Muscle layer of duodenum (tissue), 2 donors: ENCODE results near the gene CIB1.

Experiments used
- H3K27ac ChIP-seq: one replicate; pipeline ENCODE4 v1.7.0; 2013; ENCODE audit warnings: mild to moderate bottlenecking, low read length
- H3K27me3 ChIP-seq: one replicate; pipeline ENCODE4 v1.7.0; 2013; ENCODE audit warnings: low read depth, mild to moderate bottlenecking, control low read depth, low read length
- H3K36me3 ChIP-seq, 2 donors: one replicate each; pipeline ENCODE4 v1.7.0; 2013; ENCODE audit warnings: low read length in 2 of 2, control low read depth in 1 of 2, mild to moderate bottlenecking in 1 of 2; ENCODE audit not compliant: insufficient read depth in 2 of 2, control insufficient read depth in 1 of 2
- H3K4me1 ChIP-seq, 2 donors: one replicate each; pipeline ENCODE4 v1.7.0; 2013; ENCODE audit warnings: low read length in 2 of 2, mild to moderate bottlenecking in 2 of 2, control low read depth in 1 of 2, moderate library complexity in 1 of 2; ENCODE audit not compliant: insufficient read depth in 2 of 2, control insufficient read depth in 1 of 2
- H3K4me3 ChIP-seq, 2 donors: one replicate each; pipeline ENCODE4 v1.7.0; 2013; ENCODE audit warnings: low read length in 2 of 2, low read depth in 1 of 2, mild to moderate bottlenecking in 1 of 2
- H3K9me3 ChIP-seq, 2 donors: one replicate each; pipeline ENCODE4 v1.7.0; 2013; ENCODE audit warnings: low read length in 2 of 2, control low read depth in 1 of 2, mild to moderate bottlenecking in 1 of 2; ENCODE audit not compliant: control insufficient read depth in 1 of 2
- donor health status: healthy.

The CIB1 gene

GRCh38 chr15:90202929-90203328 lies 30.8 kb downstream of the CIB1 start:
- Histone ChIP-seq H3K27me3 (no peaks in the 10 kb centered on the region), H3K4me3 (peak overlapping the region; percentile 74 to 94), H3K4me1 (peaks cover 13 to 48% of the 10 kb centered on the region in 2 donors), H3K36me3 (peaks cover 0 to 24% of the 10 kb centered on the region in 2 donors), H3K9me3 (no peaks in the 10 kb centered on the region), H3K27ac (peak overlapping the region; percentile 43)

GRCh38 chr15:90201944-90202375 lies 31.8 kb downstream of the CIB1 start:
- Histone ChIP-seq H3K36me3 (peaks cover 0 to 18% of the 10 kb centered on the region in 2 donors), H3K4me3 (peak overlapping the region; percentile 74 to 94), H3K9me3 (no peaks in the 10 kb centered on the region), H3K4me1 (peaks cover 13 to 48% of the 10 kb centered on the region in 2 donors), H3K27me3 (no peaks in the 10 kb centered on the region), H3K27ac (peak overlapping the region; percentile 8)

GRCh38 chr15:90201130-90201943 lies 32.4 kb downstream of the CIB1 start, which contains the start of gene SEMA4B:
Gene SEMA4B, plus strand, starts transcription at chr15:90201330. Its CDS starts 249 bp downstream, at chr15:90201579.
- Histone ChIP-seq H3K36me3 (peaks cover 0 to 14% of the 10 kb centered on the region in 2 donors), H3K4me3 (peak within 1 kb of the TSS; percentile 74 to 94), H3K4me1 (peaks cover 13 to 45% of the 10 kb centered on the region in 2 donors), H3K9me3 (no peaks in the 10 kb centered on the region), H3K27me3 (no peaks in the 10 kb centered on the region), H3K27ac (peak within 1 kb of the TSS; percentile 16)

GRCh38 chr15:90200534-90201129 lies 33.1 kb downstream of the CIB1 start:
- H3K36me3 ChIP-seq: peaks cover 0 to 7% of the 10 kb centered on the region in 2 donors
- no peaks in the 10 kb centered on the region for H3K27me3 ChIP-seq
- H3K9me3 ChIP-seq: no peaks in the 10 kb centered on the region
- peak overlapping the region; percentile 74 to 94 for H3K4me3 ChIP-seq
- peaks cover 13 to 38% of the 10 kb centered on the region in 2 donors for H3K4me1 ChIP-seq
- peak overlapping the region; percentile 16 for H3K27ac ChIP-seq

GRCh38 chr15:90194655-90195054 lies 39.1 kb downstream of the CIB1 start:
- Histone ChIP-seq H3K36me3 (no peaks in the 10 kb centered on the region), H3K4me1 (peaks cover 21 to 39% of the 10 kb centered on the region in 2 donors), H3K27ac (no peak overlapping the region), H3K27me3 (no peaks in the 10 kb centered on the region), H3K4me3 (no peak overlapping the region), H3K9me3 (no peaks in the 10 kb centered on the region)

GRCh38 chr15:90192961-90193786 lies 40.6 kb downstream of the CIB1 start:
- Histone ChIP-seq H3K4me3 (peak overlapping the region in 1 of 2 donors; percentile 40), H3K27ac (peak overlapping the region; percentile 81), H3K4me1 (peaks cover 21 to 39% of the 10 kb centered on the region in 2 donors), H3K36me3 (no peaks in the 10 kb centered on the region), H3K27me3 (no peaks in the 10 kb centered on the region), H3K9me3 (no peaks in the 10 kb centered on the region)

GRCh38 chr15:90191794-90192509 lies 41.8 kb downstream of the CIB1 start:
- Histone ChIP-seq H3K4me3 (peak overlapping the region in 1 of 2 donors; percentile 21), H3K9me3 (no peaks in the 10 kb centered on the region), H3K27ac (peak overlapping the region; percentile 76), H3K27me3 (no peaks in the 10 kb centered on the region), H3K4me1 (peaks cover 21 to 39% of the 10 kb centered on the region in 2 donors), H3K36me3 (no peaks in the 10 kb centered on the region)

GRCh38 chr15:90191344-90191687 lies 42.4 kb downstream of the CIB1 start:
- no peaks in the 10 kb centered on the region for H3K9me3 ChIP-seq
- no peaks in the 10 kb centered on the region for H3K27me3 ChIP-seq
- H3K36me3 ChIP-seq: no peaks in the 10 kb centered on the region
- peaks cover 21 to 39% of the 10 kb centered on the region in 2 donors for H3K4me1 ChIP-seq
- peak overlapping the region; percentile 76 for H3K27ac ChIP-seq
- peak overlapping the region in 1 of 2 donors; percentile 21 for H3K4me3 ChIP-seq

GRCh38 chr15:90190606-90191343 lies 43.0 kb downstream of the CIB1 start:
- peak overlapping the region; percentile 76 for H3K27ac ChIP-seq
- no peak overlapping the region for H3K4me3 ChIP-seq
- H3K27me3 ChIP-seq: no peaks in the 10 kb centered on the region
- no peaks in the 10 kb centered on the region for H3K9me3 ChIP-seq
- peaks cover 21 to 39% of the 10 kb centered on the region in 2 donors for H3K4me1 ChIP-seq
- H3K36me3 ChIP-seq: no peaks in the 10 kb centered on the region

GRCh38 chr15:90189781-90190467 lies 43.8 kb downstream of the CIB1 start:
- no peaks in the 10 kb centered on the region for H3K27me3 ChIP-seq
- no peak overlapping the region for H3K4me3 ChIP-seq
- H3K9me3 ChIP-seq: no peaks in the 10 kb centered on the region
- H3K27ac ChIP-seq: peak overlapping the region; percentile 76
- peaks cover 21 to 44% of the 10 kb centered on the region in 2 donors for H3K4me1 ChIP-seq
- H3K36me3 ChIP-seq: no peaks in the 10 kb centered on the region
